Muscle layer of colon (tissue), 2 donors: ENCODE data around the gene FLCN.
A peak's percentile ranks its signal among the peaks of the same experiment; 100 is the strongest.
"Not testable (repeated sequence)": the region's sequence is repeated elsewhere in the genome, so short reads cannot be mapped to it uniquely, and the experiment has no call there.

ENCODE experiments used
- H3K27ac ChIP-seq: one replicate; pipeline ENCODE4 v1.7.0; 2013; ENCODE audit warnings: low read depth, mild to moderate bottlenecking, low read length, moderate library complexity
- H3K27me3 ChIP-seq, 2 donors: one replicate each; pipeline ENCODE4 v1.7.0; 2013; ENCODE audit warnings: low read length in 2 of 2, mild to moderate bottlenecking in 2 of 2; ENCODE audit not compliant: insufficient read depth in 2 of 2, control insufficient read depth in 1 of 2
- H3K36me3 ChIP-seq: one replicate; pipeline ENCODE4 v1.7.0; 2013; ENCODE audit warnings: mild to moderate bottlenecking, low read length; ENCODE audit not compliant: insufficient read depth
- H3K4me1 ChIP-seq: one replicate; pipeline ENCODE4 v1.7.0; 2013; ENCODE audit warnings: mild to moderate bottlenecking, low read length; ENCODE audit not compliant: insufficient read depth
- H3K4me3 ChIP-seq, 2 donors: one replicate each; pipeline ENCODE4 v1.7.0; 2013; ENCODE audit warnings: low read length in 2 of 2, low read depth in 1 of 2, mild to moderate bottlenecking in 1 of 2, moderate library complexity in 1 of 2
- H3K9ac ChIP-seq: one replicate; pipeline ENCODE4 v1.7.0; 2013; ENCODE audit warnings: low read length
- H3K9me3 ChIP-seq: one replicate; pipeline ENCODE4 v1.7.0; 2013; ENCODE audit warnings: mild to moderate bottlenecking, low read length
- donor health status: abdominal sarcoma.
- donor health status: Adenocarcinoma of cecum.

FLCN gene, protein sequence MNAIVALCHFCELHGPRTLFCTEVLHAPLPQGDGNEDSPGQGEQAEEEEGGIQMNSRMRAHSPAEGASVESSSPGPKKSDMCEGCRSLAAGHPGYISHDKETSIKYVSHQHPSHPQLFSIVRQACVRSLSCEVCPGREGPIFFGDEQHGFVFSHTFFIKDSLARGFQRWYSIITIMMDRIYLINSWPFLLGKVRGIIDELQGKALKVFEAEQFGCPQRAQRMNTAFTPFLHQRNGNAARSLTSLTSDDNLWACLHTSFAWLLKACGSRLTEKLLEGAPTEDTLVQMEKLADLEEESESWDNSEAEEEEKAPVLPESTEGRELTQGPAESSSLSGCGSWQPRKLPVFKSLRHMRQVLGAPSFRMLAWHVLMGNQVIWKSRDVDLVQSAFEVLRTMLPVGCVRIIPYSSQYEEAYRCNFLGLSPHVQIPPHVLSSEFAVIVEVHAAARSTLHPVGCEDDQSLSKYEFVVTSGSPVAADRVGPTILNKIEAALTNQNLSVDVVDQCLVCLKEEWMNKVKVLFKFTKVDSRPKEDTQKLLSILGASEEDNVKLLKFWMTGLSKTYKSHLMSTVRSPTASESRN

DNA sequence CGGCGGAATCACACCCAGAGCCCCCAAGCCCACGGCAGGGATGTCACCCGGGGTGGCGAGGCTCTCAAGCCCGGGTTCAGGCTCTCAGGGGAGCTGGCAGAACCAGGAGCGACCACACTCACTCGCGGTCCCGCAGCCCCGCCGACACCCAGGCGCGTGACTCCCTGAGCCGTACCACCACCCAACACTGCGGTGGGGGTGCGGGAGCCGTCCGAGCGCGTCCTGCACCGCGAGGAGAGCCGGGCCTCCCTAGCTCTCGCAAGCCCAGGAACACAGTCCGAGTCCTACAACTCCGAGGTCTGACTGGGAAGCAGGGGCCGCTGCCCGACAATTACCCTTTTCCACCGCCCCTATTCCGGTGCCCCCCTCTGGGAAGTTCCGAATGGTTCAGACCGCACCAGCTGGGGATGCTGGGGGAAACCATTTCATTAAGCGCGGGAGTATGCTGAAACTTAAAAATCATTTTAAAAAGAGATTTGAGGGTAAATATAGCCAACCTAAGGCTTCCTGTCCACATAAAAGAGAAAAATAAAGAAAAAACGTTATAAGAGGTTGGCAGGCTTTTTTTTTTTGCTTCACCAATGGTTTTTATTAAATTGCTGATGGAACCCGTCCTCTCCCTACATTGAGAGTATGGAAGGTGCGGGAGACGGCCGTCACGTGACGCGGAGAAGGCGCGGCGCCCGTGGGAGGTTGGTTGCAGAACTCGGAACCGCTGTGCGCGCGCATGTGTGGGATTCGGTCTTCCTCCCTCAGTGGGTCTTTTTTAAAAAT lies at the start of gene FLCN:
Gene FLCN, minus strand, starts transcription at position 143 of the 774 bp plus-strand sequence. CDS start 9,031 bp downstream, outside the sequence.
- peak within 1 kb of the TSS; percentile 98 to 99 for H3K4me3 ChIP-seq
- H3K4me1 ChIP-seq, result peaks cover 7% of the 10 kb centered on the region
- H3K36me3 ChIP-seq, result peaks cover 5% of the 10 kb centered on the region
- H3K9me3 ChIP-seq, result no peaks in the 10 kb centered on the region
- no peaks in the 10 kb centered on the region for H3K27me3 ChIP-seq
- peak within 1 kb of the TSS; percentile 96 for H3K9ac ChIP-seq
- H3K27ac ChIP-seq, result peak within 1 kb of the TSS; percentile 100

DNA sequence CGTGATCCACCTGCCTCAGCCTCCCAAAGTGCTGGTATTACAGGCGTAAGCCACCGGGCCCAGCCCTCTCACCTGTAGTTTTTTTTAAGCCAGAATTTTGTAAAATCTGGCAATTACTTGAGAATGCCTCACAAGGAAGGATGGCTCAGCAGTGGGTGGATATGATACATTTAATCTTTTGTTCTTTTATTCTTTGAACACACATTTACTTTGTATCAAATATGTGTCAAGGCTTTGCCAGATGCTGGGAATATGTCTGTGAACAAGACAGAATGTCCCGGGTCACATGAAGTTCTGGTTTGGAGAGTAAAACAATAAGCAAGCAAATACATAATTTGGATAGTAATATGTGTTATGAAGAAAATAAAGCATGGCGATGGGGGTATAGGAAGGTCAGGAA lies 49.0 kb upstream of the FLCN start:
- no peaks in the 10 kb centered on the region for H3K9me3 ChIP-seq
- H3K27me3 ChIP-seq, result no peaks in the 10 kb centered on the region
- no peaks in the 10 kb centered on the region for H3K36me3 ChIP-seq
- H3K4me3 ChIP-seq, result no peak overlapping the region
- H3K27ac ChIP-seq, result no peak overlapping the region
- peaks cover 5% of the 10 kb centered on the region for H3K4me1 ChIP-seq
- no peak overlapping the region for H3K9ac ChIP-seq

DNA sequence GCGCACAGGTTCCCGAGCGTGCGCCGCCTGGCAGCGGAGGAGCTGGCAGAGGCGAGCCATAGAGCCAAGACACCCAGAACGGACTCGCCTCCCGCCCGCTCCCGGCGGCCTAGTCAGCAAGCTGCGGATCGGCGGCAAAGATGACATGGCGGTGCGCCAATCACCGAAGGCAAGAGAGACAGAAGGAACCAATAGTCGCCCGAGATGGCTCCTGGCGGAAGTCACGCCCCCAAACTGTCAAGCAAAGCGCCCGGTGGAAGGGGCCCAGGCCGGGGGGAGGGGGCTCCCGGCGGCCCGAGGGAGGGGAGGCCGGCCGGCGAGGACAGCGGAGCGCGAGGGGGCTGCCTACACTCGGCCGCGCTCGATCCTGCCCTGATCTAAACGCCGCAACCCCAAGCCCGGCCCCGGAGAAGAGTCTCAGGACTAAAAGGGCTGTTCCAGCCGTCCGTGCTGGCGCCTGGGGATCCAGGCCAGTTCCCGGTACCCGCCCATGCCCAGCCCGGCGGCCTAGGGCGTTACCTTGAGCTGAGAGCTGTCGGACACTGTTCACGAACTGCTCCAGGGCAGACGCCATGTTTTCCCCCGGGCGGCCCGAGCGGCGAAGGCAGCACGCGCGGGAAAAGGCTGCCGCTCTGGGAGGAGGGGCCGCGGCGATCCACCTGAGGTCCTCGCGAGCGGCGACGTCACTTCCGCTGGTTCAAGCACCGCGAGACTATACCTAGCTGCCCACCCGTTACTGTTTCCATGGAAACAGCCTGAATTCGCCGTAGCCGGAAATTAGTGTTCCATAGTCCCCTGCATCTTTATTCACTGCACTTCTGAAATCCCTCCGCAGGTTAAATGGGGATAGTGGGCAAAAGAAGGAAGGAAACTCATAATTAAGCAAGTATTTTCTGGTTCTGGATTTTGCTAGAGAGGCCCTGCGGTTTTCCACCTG lies 43.9 kb upstream of the FLCN start, which contains the start of gene COPS3:
Gene COPS3, minus strand, starts transcription at position 634 of the 937 bp plus-strand sequence. Its CDS starts 60 bp downstream, at position 574.
- H3K4me1 ChIP-seq, result peaks cover 23% of the 10 kb centered on the region
- peak within 1 kb of the TSS; percentile 44 for H3K9ac ChIP-seq
- H3K4me3 ChIP-seq, result peak within 1 kb of the TSS; percentile 55 to 72
- H3K36me3 ChIP-seq, result no peaks in the 10 kb centered on the region
- H3K9me3 ChIP-seq, result no peaks in the 10 kb centered on the region
- no peaks in the 10 kb centered on the region for H3K27me3 ChIP-seq
- H3K27ac ChIP-seq, result peak within 1 kb of the TSS; percentile 94

DNA sequence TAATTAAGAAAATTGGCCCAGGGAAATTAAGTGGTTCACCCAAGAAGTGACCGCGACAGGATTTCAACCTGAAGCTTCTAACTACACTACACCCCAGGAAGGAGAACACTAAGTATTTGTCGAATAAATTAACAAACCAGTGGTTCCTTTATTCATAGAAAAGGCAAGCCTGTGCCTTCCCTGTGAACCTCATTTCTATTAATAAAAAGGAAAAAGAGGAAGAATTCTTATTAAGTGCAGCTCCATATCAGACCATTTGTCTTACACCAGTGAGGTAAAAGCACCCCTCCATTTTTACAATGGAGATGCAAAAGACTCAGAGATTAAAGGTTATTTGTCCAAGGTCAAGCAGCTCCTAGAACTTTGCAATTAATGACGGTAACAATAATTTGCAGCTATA lies 42.3 kb upstream of the FLCN start:
- peaks cover 23% of the 10 kb centered on the region for H3K4me1 ChIP-seq
- H3K9ac ChIP-seq, result peak overlapping the region; percentile 4
- H3K27ac ChIP-seq, result no peak overlapping the region

DNA sequence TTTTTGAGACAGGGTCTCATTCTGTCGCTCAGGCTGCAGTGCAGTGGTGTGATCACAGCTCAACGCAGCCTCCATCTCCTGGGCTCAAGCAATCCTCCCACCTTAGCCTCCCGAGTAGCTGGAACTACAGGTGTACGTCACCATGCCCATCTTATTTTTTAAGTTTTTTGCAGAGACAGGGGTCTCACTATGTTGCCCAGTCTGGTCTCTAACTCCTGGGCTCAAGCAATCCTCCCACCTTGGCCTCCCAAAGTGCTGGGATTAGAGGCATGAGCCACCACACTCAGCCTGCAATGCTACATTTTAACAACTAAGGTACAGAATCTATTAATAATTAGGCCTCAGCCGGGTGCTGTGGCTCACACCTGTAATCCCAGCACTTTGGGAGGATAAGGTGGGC lies 40.5 kb upstream of the FLCN start:
- Histone ChIP-seq H3K4me1 (peaks cover 23% of the 10 kb centered on the region), H3K36me3 (peaks cover 19% of the 10 kb centered on the region)

More for the DNA sequence above, 42.3 kb upstream of the FLCN start:
- Histone ChIP-seq H3K36me3 (peaks cover 5% of the 10 kb centered on the region), H3K9me3 (no peaks in the 10 kb centered on the region), H3K4me3 (peak overlapping the region in 1 of 2 donors; percentile 55), H3K27me3 (no peaks in the 10 kb centered on the region)

DNA sequence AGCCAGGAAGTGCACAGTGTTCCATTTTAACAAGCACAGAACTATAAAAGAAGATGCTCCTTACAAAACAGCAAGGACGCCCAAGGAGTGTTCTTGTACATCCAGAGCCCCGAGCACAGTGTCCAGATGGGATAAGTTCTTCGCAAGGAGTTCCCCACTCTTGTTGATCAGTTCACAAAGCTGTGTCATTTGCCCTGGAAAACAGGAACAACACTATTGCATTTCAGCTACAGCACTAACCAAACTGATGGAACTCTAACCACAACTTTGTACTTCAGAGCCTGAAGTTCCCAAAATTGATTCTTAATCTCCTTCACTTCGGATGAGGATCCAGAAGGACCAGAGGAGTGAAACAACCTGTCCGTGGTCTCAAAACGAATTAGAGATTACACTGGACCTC lies 39.0 kb upstream of the FLCN start:
- Histone ChIP-seq H3K4me1 (peaks cover 19% of the 10 kb centered on the region), H3K9ac (no peak overlapping the region), H3K27ac (no peak overlapping the region), H3K27me3 (no peaks in the 10 kb centered on the region), H3K4me3 (no peak overlapping the region), H3K9me3 (no peaks in the 10 kb centered on the region), H3K36me3 (peaks cover 22% of the 10 kb centered on the region)

More for the DNA sequence above, 40.5 kb upstream of the FLCN start:
- not testable (repeated sequence) for H3K27me3 ChIP-seq, H3K9ac ChIP-seq, H3K27ac ChIP-seq, H3K9me3 ChIP-seq, H3K4me3 ChIP-seq

DNA sequence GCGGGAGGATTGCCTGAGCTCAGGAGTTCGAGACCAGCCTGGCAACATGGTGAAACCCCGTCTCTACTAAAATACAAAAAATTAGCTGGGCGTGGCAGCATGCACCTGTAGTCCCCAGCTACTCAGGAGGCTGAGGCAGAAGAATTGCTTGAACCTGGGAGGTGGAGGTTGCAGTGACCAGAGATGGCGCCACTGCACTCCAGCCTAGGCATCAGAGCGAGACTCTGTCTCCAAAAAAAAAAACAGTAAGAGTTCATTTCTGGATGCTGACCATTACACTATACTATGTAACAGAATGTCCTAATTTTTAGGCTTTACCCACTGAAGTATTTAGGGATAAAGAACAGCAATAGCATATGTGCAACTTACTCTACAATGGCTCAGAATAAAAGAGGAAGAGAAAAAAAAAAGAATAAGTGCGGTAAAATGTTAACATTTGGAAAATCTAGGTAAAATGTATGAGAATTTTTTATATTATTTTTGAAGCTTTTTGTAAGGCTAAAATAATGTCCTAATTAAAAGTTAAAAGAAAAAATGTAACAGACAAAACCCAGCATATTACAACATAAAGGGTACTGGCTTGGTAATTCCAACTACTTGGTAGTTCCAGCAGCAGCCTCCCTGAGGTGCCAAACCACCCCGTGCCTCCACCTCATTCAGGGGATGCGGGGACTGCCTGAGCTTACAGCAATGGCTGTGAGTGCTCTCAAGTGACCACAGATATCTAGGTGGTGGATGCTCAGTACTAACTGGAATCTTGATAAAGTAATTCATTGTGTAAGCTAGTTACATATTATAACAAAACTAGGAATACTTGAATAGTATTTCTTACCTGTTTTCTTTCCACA lies 33.2 kb upstream of the FLCN start:
- Histone ChIP-seq H3K27me3 (no peaks in the 10 kb centered on the region), H3K4me1 (no peaks in the 10 kb centered on the region), H3K36me3 (peaks cover 71% of the 10 kb centered on the region), H3K9ac (no peak overlapping the region), H3K27ac (no peak overlapping the region), H3K4me3 (no peak overlapping the region), H3K9me3 (no peaks in the 10 kb centered on the region)

DNA sequence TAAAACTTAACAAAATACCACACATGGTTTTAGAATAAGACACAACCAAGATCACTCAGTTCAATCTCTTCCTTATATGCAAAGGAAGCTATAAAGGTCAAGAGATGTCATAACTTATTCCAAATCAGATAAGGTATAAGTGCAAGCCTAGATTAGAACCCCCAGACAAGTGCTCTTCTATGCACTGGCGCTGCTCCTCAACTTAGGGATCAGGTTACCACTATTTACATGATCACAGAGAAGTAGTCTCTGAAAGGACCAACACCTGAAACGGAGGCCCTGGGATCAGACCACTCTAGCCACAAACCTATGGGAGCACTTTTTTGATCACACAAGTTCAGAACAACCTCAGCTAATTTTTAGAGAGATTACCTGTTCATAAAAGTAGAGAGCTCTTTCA lies 27.5 kb upstream of the FLCN start:
- Histone ChIP-seq H3K9ac (no peak overlapping the region), H3K27ac (no peak overlapping the region), H3K36me3 (peaks cover 73% of the 10 kb centered on the region), H3K9me3 (no peaks in the 10 kb centered on the region), H3K4me3 (no peak overlapping the region), H3K4me1 (no peaks in the 10 kb centered on the region), H3K27me3 (no peaks in the 10 kb centered on the region)

DNA sequence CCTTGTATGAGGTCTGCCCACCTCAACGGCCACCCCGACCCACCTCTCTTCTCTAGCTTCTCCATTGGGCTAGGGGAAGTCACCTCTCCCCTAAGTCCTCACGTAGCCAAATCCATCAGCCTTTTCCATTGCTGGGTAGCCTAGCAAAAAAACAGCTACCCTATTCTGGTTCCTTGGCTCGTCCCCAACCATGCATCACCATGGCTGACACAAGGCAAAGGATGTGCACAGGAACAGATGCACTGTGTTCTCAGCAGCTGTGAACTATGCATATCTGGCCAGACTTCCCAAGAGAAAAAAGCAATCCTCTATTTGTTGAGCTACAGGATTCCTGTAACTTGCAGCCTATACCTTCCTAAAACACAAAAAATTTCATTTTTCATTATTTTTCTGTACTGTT lies 22.0 kb upstream of the FLCN start:
- Histone ChIP-seq H3K27me3 (no peaks in the 10 kb centered on the region), H3K27ac (no peak overlapping the region), H3K4me1 (no peaks in the 10 kb centered on the region), H3K36me3 (peaks cover 46% of the 10 kb centered on the region), H3K4me3 (no peak overlapping the region), H3K9ac (no peak overlapping the region), H3K9me3 (no peaks in the 10 kb centered on the region)

DNA sequence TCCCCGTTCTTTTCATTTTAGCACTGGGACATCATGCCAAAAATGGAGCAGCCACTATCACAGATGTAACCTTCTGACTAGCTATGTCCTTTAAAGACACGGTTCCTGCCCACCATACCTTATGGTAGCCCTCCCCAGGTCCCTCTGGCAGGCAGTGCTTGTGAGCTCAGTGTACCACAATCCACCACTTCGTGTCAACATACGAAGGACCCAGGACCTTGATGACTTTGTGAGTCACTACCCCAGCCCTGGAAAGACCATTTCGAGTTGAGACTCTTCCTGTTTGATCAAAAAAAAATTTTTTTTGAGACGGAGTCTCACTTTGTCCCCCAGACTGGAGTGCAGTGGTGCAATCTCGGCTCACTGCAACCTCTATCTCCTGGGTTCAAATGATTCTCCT lies 21.0 kb upstream of the FLCN start:
- Histone ChIP-seq H3K4me1 (no peaks in the 10 kb centered on the region), H3K27ac (no peak overlapping the region), H3K36me3 (peaks cover 52% of the 10 kb centered on the region), H3K9me3 (no peaks in the 10 kb centered on the region), H3K9ac (no peak overlapping the region), H3K4me3 (no peak overlapping the region), H3K27me3 (no peaks in the 10 kb centered on the region)
